22Rv1 (cell line): ENCODE data around the gene PSPH.

Source experiments
- ZFX ChIP-seq: fragments of 450-650 bp; IDR thresholded peaks from 2 replicates; pipeline ENCODE4 v1.6.1; 2017; ENCODE audit warnings: antibody characterized with exemption, borderline replicate concordance
- TF ChIP-seq, protein P1 (sequence below): fragments of 450-650 bp; IDR thresholded peaks from 2 replicates; pipeline ENCODE4 v1.5.1; 2017; ENCODE audit warnings: mild to moderate bottlenecking

DNA sequence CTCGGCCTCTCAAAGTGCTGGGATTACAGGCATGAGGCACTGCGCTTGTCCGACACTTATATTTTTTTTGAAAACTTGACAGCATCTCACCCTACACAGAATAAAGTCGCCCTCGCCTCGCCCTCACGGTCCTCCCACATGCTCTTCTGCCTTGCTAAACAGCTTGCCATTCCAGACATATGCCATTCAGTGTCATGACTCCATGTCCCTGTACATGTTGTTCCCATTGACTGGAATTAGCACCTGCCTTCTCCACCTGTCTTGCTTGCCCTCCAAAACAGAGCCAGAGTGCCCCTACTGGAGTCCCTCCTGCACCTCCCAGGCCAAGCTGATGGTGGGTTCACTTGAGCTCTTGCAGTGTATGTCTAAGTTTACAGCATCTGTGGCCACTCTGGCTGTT is 80.7 kb downstream of the PSPH start:
- TF ChIP-seq, protein P1, sequence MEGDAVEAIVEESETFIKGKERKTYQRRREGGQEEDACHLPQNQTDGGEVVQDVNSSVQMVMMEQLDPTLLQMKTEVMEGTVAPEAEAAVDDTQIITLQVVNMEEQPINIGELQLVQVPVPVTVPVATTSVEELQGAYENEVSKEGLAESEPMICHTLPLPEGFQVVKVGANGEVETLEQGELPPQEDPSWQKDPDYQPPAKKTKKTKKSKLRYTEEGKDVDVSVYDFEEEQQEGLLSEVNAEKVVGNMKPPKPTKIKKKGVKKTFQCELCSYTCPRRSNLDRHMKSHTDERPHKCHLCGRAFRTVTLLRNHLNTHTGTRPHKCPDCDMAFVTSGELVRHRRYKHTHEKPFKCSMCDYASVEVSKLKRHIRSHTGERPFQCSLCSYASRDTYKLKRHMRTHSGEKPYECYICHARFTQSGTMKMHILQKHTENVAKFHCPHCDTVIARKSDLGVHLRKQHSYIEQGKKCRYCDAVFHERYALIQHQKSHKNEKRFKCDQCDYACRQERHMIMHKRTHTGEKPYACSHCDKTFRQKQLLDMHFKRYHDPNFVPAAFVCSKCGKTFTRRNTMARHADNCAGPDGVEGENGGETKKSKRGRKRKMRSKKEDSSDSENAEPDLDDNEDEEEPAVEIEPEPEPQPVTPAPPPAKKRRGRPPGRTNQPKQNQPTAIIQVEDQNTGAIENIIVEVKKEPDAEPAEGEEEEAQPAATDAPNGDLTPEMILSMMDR = no peak
- TF ChIP-seq ZFX = no peak
